Measurements from ENCODE around the gene AFG1L. TPM values are rescaled to one million over a fixed set of nuclear protein-coding genes. Genes with fewer than 3 reads are reported as not detected.

Gene AFG1L
- total RNA-seq, 1 donor from 2014 or later: 13.3 TPM

DNA sequence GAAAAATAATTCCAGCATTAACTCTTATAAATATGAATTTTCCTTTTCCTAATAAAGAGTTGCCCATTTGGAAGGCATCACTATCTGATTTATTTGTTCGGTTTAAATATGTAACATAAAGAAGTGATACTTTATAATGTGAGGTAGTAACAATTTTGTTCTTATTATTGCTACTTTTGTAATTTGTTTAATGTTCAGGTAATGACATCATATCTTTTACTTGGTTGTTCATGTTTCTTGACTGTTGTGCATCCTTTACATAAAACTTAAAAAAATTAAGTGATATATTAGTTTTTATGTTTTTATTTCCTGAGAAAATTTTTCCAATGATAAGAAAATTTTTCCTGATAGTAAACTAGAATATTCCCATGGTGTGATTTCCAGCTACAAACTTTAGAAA lies 124.6 kb downstream of the AFG1L start:
- intact Hi-C loops (cut with micrococcal nuclease): no loop called here
- Histone ChIP-seq H3K4me3 (no peak overlapping the region), H3K27ac (replicated peaks) (no peak overlapping the region), H3K4me1 (no peaks in the 10 kb centered on the region), H3K36me3 (no peaks in the 10 kb centered on the region), H3K9me3 (replicated peaks) (peaks cover 7% of the 10 kb centered on the region), H3K27me3 (ENCODE audit: low read depth) (no peaks in the 10 kb centered on the region)
- TF ChIP-seq, protein P1, sequence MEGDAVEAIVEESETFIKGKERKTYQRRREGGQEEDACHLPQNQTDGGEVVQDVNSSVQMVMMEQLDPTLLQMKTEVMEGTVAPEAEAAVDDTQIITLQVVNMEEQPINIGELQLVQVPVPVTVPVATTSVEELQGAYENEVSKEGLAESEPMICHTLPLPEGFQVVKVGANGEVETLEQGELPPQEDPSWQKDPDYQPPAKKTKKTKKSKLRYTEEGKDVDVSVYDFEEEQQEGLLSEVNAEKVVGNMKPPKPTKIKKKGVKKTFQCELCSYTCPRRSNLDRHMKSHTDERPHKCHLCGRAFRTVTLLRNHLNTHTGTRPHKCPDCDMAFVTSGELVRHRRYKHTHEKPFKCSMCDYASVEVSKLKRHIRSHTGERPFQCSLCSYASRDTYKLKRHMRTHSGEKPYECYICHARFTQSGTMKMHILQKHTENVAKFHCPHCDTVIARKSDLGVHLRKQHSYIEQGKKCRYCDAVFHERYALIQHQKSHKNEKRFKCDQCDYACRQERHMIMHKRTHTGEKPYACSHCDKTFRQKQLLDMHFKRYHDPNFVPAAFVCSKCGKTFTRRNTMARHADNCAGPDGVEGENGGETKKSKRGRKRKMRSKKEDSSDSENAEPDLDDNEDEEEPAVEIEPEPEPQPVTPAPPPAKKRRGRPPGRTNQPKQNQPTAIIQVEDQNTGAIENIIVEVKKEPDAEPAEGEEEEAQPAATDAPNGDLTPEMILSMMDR (IDR thresholded peaks at IDR 0.05; ENCODE audit: borderline replicate concordance): no peak
- no peak for DNase-seq

DNA sequence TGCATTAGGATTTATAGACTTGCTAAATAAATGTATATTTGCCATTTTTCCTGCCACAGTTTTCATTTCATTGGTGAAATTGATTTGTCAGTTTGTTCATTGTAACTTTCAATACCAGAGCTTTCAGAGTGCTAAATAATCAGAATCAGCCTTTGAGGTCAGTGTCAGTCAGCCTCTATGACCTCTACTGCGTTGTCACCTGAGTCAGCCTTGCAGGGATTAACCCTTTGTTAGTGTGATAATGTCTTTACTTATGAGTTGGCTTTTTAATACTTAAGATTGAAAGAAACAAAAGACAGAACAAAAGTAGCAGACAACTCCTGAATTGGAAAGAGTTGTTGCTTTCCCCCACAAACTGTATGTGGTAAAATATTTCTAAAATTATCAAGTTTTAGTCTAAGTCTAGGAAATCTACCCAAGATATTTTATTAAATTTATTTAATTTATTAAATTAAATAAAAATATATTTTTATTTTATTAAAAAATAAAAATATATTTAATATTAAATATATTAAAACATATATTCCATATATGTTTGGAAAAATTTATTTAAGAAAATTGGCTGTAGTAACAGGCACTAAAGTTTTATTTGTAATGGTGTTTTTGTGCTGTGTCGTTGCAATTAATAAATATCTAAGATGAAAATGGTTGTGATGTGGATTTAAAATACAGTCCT lies 125.2 kb downstream of the AFG1L start:
- Histone ChIP-seq H3K27ac (replicated peaks) (no peak overlapping the region), H3K4me3 (no peak overlapping the region), H3K36me3 (no peaks in the 10 kb centered on the region), H3K27me3 (ENCODE audit: low read depth) (no peaks in the 10 kb centered on the region), H3K9me3 (replicated peaks) (peaks cover 7% of the 10 kb centered on the region), H3K4me1 (no peaks in the 10 kb centered on the region)
- intact Hi-C loops (cut with micrococcal nuclease): no loop called here
- DNase-seq: no peak
- TF ChIP-seq, protein P1 (IDR thresholded peaks at IDR 0.05; ENCODE audit: borderline replicate concordance): no peak

DNA sequence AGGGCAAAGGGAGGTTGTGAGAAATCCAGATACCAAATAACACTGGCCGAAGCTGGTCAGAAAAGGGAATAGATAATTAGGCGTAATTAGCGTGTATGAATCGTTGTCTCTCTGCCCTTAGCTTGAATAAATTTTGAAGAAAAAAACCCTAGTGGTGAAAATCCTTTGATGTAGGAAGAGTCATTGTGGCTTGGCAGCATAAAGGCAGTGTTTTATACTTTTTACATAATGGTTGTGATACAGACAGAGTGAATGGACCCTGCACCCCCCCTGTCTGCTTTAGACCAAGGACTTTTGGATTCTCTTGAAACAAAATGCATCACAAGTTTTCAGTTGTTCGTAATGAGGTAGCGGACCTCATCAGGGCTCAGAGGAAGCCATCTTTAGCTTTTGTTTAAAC lies 126.5 kb downstream of the AFG1L start:
- TF ChIP-seq, protein P1 (IDR thresholded peaks at IDR 0.05; ENCODE audit: borderline replicate concordance): no peak
- H3K4me3 ChIP-seq: no peak overlapping the region
- no peaks in the 10 kb centered on the region for H3K36me3 ChIP-seq
- no peak overlapping the region for H3K27ac ChIP-seq (replicated peaks)
- H3K27me3 ChIP-seq (ENCODE audit: low read depth): no peaks in the 10 kb centered on the region
- intact Hi-C loops (cut with micrococcal nuclease): no loop called here
- H3K9me3 ChIP-seq (replicated peaks): peaks cover 2% of the 10 kb centered on the region
- no peak for DNase-seq
- H3K4me1 ChIP-seq: no peaks in the 10 kb centered on the region

DNA sequence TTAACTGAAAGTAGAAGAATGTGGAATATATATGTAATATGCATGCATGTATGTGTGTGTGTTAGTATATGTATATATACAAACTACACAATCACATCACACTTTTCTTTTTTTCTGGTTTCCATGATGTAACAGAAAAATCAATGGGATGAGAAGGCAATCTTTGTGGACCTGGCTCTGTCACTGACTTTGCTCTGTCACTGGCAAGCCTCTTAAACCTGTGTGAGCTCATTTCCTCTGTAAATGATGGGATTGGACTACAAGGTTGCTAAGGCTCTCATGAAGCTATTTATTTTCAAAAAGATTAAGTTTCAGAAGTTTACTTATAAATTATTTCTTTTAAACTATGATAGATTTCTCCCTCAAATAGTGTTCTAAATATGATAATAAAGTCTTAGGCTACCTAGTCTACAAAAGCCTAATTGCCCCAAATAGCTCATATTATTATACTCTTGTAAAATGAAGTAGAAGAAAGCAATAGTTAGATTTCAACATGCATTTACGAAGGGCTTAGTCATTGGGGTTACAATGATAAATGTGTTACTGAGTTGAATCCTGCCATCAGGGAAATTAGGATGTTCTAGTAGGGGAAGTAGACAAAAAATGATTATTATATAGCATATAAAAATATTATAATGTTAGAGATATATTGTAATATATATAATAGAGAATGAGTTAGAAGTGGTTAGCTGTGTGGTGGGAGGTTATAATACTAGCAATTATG lies 129.3 kb downstream of the AFG1L start:
- Histone ChIP-seq H3K9me3 (replicated peaks) (no peaks in the 10 kb centered on the region), H3K4me3 (no peak overlapping the region), H3K27me3 (ENCODE audit: low read depth) (no peaks in the 10 kb centered on the region), H3K27ac (replicated peaks) (no peak overlapping the region), H3K36me3 (no peaks in the 10 kb centered on the region), H3K4me1 (no peaks in the 10 kb centered on the region)
- intact Hi-C loops (cut with micrococcal nuclease): no loop called here
- DNase-seq: no peak
- TF ChIP-seq, protein P1 (IDR thresholded peaks at IDR 0.05; ENCODE audit: borderline replicate concordance): no peak

DNA sequence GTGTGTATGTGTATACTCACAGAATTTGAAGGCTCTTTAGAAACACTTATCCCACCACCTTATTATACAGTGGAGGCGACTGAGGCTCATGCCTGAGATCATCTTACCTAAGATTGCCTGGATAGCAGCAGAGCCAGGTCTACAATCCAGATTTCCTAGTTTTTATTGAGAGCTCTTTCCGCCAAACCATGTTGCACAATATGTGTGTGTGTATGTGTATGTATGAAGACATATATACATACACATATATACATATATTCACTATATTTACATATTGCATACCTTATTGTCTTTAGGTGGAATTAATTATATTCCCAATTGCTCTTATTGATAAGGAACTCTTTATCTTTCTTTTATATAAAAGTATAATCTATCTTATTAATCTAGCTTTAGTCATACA lies 130.6 kb downstream of the AFG1L start:
- no peak overlapping the region for H3K27ac ChIP-seq (replicated peaks)
- no peaks in the 10 kb centered on the region for H3K27me3 ChIP-seq (ENCODE audit: low read depth)
- TF ChIP-seq, protein P1 (IDR thresholded peaks at IDR 0.05; ENCODE audit: borderline replicate concordance): no peak
- intact Hi-C loops (cut with micrococcal nuclease): no loop called here
- H3K4me3 ChIP-seq: no peak overlapping the region
- no peaks in the 10 kb centered on the region for H3K9me3 ChIP-seq (replicated peaks)
- no peaks in the 10 kb centered on the region for H3K4me1 ChIP-seq
- DNase-seq: no peak
- H3K36me3 ChIP-seq: no peaks in the 10 kb centered on the region
